Spleen (tissue), 11 donors: ENCODE measurements around the gene GSE1. TPM values are rescaled to one million over a fixed set of nuclear protein-coding genes. Genes with fewer than 3 reads are reported as not detected.

ENCODE experiments used
- DNase-seq: peaks from one replicate; pipeline ENCODE4 v3.0.0-alpha.2; 2020
- H3K27ac ChIP-seq, 8 donors: fragments of 200-600 bp; sonication (generic) in 7 of 8; 1 replicate in 4 of 8; 2 replicates in 4 of 8; pipeline versions ENCODE4 v1.5.0 to v1.8.0; 2016 to 2021; ENCODE audit warnings: inconsistent platforms in 4 of 8, mild to moderate bottlenecking in 4 of 8, moderate library complexity in 1 of 8
- H3K27me3 ChIP-seq, 7 donors: fragments of 200-600 bp; sonication (generic) in 6 of 7; replicated peaks in 1 of 7; 1 replicate in 4 of 7; 2 replicates in 3 of 7; pipeline versions ENCODE4 v1.5.0 to v1.8.0; 2016 to 2021; ENCODE audit warnings: inconsistent platforms in 3 of 7, mild to moderate bottlenecking in 1 of 7
- H3K36me3 ChIP-seq, 6 donors: fragments of 200-600 bp; sonication (generic) in 5 of 6; 1 replicate in 4 of 6; 2 replicates in 2 of 6; pipeline versions ENCODE4 v1.5.0 to v1.8.0; 2016 to 2021; ENCODE audit warnings: inconsistent platforms in 2 of 6
- H3K4me1 ChIP-seq, 6 donors: fragments of 200-600 bp; sonication (generic) in 5 of 6; 1 replicate in 3 of 6; 2 replicates in 3 of 6; pipeline versions ENCODE4 v1.5.0 to v1.8.0; 2016 to 2021; ENCODE audit warnings: inconsistent platforms in 3 of 6
- H3K4me3 ChIP-seq, 8 donors: fragments of 200-600 bp; sonication (generic) in 7 of 8; 1 replicate in 4 of 8; 2 replicates in 4 of 8; pipeline versions ENCODE4 v1.5.0 to v1.8.0; 2016 to 2021; ENCODE audit warnings: inconsistent platforms in 4 of 8, mild to moderate bottlenecking in 4 of 8, moderate library complexity in 2 of 8
- H3K9me3 ChIP-seq, 8 donors: fragments of 200-600 bp; sonication (generic) in 7 of 8; 1 replicate in 4 of 8; 2 replicates in 4 of 8; pipeline versions ENCODE4 v1.5.0 to v1.8.0; 2016 to 2021; ENCODE audit warnings: inconsistent platforms in 4 of 8
- POLR2A ChIP-seq, 3 donors: fragments of 450-650 bp; IDR thresholded peaks; one replicate each; pipeline ENCODE4 v1.5.1; 2017; ENCODE audit warnings: antibody characterized with exemption in 3 of 3, mild to moderate bottlenecking in 1 of 3
- POLR2AphosphoS5 ChIP-seq, 3 donors: sonication (generic); formaldehyde crosslinking; IDR thresholded peaks; one replicate each; pipeline ENCODE4 v1.5.1; 2017; ENCODE audit warnings: antibody characterized with exemption in 3 of 3
- WGBS, 5 donors: extraction: QIAGEN DNeasy Blood & Tissue Kit in 3 of 5; methylation state at CpG; one replicate each; pipeline versions ENCODE4 v1.1.5 to v1.1.7; 2013 to 2018; 5-methylcytosine and 5-hydroxymethylcytosine counted together
- intact Hi-C: fragments of 100-400 bp; cut with DNase I; formaldehyde crosslinking; loops from one replicate; pipeline ENCODE4 v1.15.0; 2023; ENCODE audit warnings: low total_unique reads
- polyA plus RNA-seq, 3 donors: library from polyadenylated mRNA; stranded (reverse); fragments of 200-250 nt; gene quantifications; one replicate each; pipeline ENCODE4 v1.2.1, GENCODE V29; 2013
- total RNA-seq, 7 donors: library from RNA; depleted of rRNA in 3 of 7; stranded (reverse); fragments of >200 nt in 3 of 7; fragmentation: NEBNext Ultra II Directional in 4 of 7; extraction: Animal tissue kit (Norgen Biotek cat#: 25700) in 4 of 7; gene quantifications; one replicate each; pipeline versions ENCODE4 v1.1.0 to v1.2.1, GENCODE V29; 2016 to 2021
- TF ChIP-seq, protein P1 (sequence below), 11 experiments: fragments of 200-600 bp in 7 of 11; fragments of 450-650 bp in 4 of 11; sonication (generic) in 4 of 11; IDR thresholded peaks in 8 of 11; conservative IDR thresholded peaks in 3 of 11; 1 replicate in 7 of 11; 2 replicates in 4 of 11; pipeline versions ENCODE4 v1.4.0 to v1.8.0; 2016 to 2021; ENCODE audit warnings: antibody characterized with exemption in 11 of 11, inconsistent platforms in 4 of 11, mild to moderate bottlenecking in 1 of 11
- donor health status: healthy with polysubstance abuse.
- donor health status: DM: no; HTN: no; CAD: no; lungs with moderate emphysema.
- donor health status: DM: no; HTN: no; CAD: no.
- donor health status: Bipolar disorder and iron deficiency.
- donor health status: healthy.
- donor health status: DM: no; HTN: no; CAD: no.
- donor health status: DM: yes; HTN: yes; CAD: no.

Gene GSE1
- total and polyA plus RNA-seq, 10 donors = 7.4 to 121 (median 86.3) TPM

DNA sequence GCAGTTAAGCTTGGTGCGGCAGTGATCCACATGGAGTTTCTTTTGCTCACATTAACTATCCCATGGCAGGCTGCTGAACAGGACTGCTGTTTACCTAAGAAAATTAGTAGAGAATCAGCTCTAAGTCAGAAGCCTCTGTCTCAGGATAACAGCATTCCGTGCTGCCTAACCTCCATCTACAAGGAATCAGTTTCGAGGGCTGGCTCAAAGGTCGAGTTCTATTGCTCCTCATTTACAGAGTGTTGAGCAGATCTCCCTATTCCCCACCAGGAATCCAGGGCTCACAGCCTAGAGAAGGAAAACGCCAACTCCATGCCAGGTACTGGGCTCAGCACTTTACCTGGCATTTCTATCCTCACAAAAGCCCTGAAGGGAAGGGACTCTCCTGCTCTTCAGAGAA, 65.7 kb downstream of the GSE1 start:
- no peak overlapping the region for H3K4me3 ChIP-seq
- peaks cover 6 to 41% (median 27%) of the 10 kb centered on the region in 6 donors for H3K4me1 ChIP-seq
- peak; percentile 19 for DNase-seq
- H3K9me3 ChIP-seq = no peaks in the 10 kb centered on the region
- peaks cover 0 to 64% (median 29%) of the 10 kb centered on the region in 6 donors for H3K36me3 ChIP-seq
- WGBS, 5 donors = 94 to 99% (median 96%) methylated on average over 5 of the region's 5 CpGs
- H3K27me3 ChIP-seq = no peaks in the 10 kb centered on the region
- intact Hi-C loops = no loop called here
- TF ChIP-seq POLR2AphosphoS5 (IDR thresholded peaks at IDR 0.05) = no peak
- TF ChIP-seq, protein P1, sequence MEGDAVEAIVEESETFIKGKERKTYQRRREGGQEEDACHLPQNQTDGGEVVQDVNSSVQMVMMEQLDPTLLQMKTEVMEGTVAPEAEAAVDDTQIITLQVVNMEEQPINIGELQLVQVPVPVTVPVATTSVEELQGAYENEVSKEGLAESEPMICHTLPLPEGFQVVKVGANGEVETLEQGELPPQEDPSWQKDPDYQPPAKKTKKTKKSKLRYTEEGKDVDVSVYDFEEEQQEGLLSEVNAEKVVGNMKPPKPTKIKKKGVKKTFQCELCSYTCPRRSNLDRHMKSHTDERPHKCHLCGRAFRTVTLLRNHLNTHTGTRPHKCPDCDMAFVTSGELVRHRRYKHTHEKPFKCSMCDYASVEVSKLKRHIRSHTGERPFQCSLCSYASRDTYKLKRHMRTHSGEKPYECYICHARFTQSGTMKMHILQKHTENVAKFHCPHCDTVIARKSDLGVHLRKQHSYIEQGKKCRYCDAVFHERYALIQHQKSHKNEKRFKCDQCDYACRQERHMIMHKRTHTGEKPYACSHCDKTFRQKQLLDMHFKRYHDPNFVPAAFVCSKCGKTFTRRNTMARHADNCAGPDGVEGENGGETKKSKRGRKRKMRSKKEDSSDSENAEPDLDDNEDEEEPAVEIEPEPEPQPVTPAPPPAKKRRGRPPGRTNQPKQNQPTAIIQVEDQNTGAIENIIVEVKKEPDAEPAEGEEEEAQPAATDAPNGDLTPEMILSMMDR (IDR thresholded peaks at IDR 0.05 in 8 of 11, conservative IDR thresholded peaks at IDR 0.05 in 3 of 11) = no peak
- TF ChIP-seq POLR2A (IDR thresholded peaks at IDR 0.05) = no peak
- no peak overlapping the region for H3K27ac ChIP-seq

DNA sequence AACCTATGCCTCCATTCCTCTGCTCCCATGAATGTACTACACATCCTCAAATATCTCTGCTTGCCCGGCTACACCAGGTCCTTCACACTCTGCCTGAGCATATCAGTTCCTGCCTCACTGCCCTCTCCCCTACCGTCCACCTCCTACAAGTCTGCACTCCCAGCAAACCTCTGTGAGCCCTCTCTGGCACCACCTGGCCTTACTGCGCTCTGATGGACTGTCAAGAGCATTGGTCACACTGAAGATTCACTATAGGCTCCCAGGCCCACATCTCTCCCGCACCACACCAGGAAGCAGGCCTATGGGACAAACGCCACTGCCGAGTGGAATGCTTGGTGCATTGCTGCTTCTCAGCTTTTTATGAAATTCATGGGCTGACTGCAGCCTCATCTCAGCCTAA, 66.7 kb downstream of the GSE1 start:
- peaks cover 6 to 31% (median 18%) of the 10 kb centered on the region in 6 donors for H3K4me1 ChIP-seq
- H3K27ac ChIP-seq = peak overlapping the region in 2 of 8 donors; percentile 31 to 35
- intact Hi-C loops = no loop called here
- no peak for TF ChIP-seq POLR2AphosphoS5 (IDR thresholded peaks at IDR 0.05)
- TF ChIP-seq, protein P1 (IDR thresholded peaks at IDR 0.05 in 8 of 11, conservative IDR thresholded peaks at IDR 0.05 in 3 of 11) = no peak
- no peak for TF ChIP-seq POLR2A (IDR thresholded peaks at IDR 0.05)
- peaks cover 0 to 53% (median 20%) of the 10 kb centered on the region in 6 donors for H3K36me3 ChIP-seq
- no peaks in the 10 kb centered on the region for H3K27me3 ChIP-seq
- peak overlapping the region in 1 of 8 donors; percentile 9 for H3K4me3 ChIP-seq
- H3K9me3 ChIP-seq = no peaks in the 10 kb centered on the region
- peak; percentile 57 for DNase-seq
- 76 to 95% (median 86%) methylated on average over 6 of the region's 6 CpGs for WGBS, 5 donors

DNA sequence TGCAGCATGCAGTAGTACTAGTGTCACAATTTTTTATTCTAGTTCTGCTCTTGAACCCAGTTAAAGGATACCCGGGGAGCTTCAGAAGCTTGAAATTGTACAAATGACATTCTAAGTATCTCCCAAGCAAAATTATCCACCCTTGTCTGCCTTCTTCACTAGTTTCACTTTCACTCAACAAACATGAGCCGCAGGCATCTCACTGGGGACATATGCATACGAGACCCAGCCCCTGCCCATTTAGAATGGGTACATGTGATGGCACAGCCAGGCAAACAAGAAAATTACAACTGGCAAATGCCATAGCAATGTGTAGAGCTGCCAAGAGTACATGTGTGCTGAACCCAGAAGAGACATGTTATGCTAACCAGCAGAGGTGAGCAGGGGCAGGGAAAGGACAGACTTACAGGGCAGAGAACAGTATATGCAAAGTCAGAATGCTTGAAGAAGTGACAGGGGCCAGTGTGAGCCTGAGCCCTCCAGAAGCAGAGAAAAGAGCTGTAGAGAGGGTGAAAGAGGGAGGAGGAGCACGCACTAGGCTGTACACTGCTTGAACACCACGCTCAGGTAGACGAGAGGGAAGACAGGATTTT, 67.3 kb downstream of the GSE1 start:
- intact Hi-C loops = no loop called here
- Histone ChIP-seq H3K27ac (peak overlapping the region in 3 of 8 donors; percentile 16 to 35 (median 31)), H3K4me1 (peaks cover 6 to 25% (median 15%) of the 10 kb centered on the region in 6 donors), H3K9me3 (no peaks in the 10 kb centered on the region), H3K36me3 (peaks cover 0 to 48% (median 17%) of the 10 kb centered on the region in 6 donors), H3K27me3 (no peaks in the 10 kb centered on the region), H3K4me3 (peak overlapping the region in 2 of 8 donors; percentile 9 to 24)
- TF ChIP-seq, protein P1 (IDR thresholded peaks at IDR 0.05 in 8 of 11, conservative IDR thresholded peaks at IDR 0.05 in 3 of 11) = no peak
- TF ChIP-seq POLR2AphosphoS5 (IDR thresholded peaks at IDR 0.05) (no peak), POLR2A (IDR thresholded peaks at IDR 0.05) (no peak)
- DNase-seq = peak; percentile 30
- 60 to 78% (median 66%) methylated on average over 6 of the region's 6 CpGs for WGBS, 5 donors

DNA sequence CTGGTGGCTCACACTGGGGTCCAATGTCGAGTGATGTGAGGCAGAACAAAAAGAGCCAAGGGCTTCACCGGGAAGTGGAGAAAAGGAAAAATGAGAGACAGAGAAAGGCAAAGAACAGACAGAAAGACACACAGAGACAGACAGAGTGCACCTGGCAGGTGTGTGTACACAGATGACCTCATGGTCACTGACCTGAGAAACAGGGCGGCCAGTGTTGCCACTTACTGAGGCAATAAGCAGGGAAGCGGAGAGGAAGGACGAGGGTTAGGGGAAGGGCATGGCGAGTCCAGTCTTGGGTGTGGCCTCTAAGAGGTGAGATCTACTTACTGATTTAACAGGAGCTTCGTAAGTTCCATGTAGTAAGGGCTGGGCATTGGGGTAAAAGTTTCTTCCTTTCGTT, 68.1 kb downstream of the GSE1 start:
- 63 to 82% (median 79%) methylated on average over 8 of the region's 8 CpGs for WGBS, 5 donors
- peak overlapping the region in 1 of 8 donors; percentile 35 for H3K27ac ChIP-seq
- no peaks in the 10 kb centered on the region for H3K27me3 ChIP-seq
- intact Hi-C loops = no loop called here
- TF ChIP-seq, protein P1 (IDR thresholded peaks at IDR 0.05 in 8 of 11, conservative IDR thresholded peaks at IDR 0.05 in 3 of 11) = no peak
- TF ChIP-seq POLR2AphosphoS5 (IDR thresholded peaks at IDR 0.05) (no peak), POLR2A (IDR thresholded peaks at IDR 0.05) (no peak)
- H3K4me3 ChIP-seq = no peak overlapping the region
- H3K36me3 ChIP-seq = peaks cover 0 to 39% (median 16%) of the 10 kb centered on the region in 6 donors
- peak; percentile 28 for DNase-seq
- H3K9me3 ChIP-seq = no peaks in the 10 kb centered on the region
- peaks cover 6 to 21% (median 14%) of the 10 kb centered on the region in 6 donors for H3K4me1 ChIP-seq
